Measurements from ENCODE around the gene ARHGAP12.
"Not testable (repeated sequence)": the region's sequence is repeated elsewhere in the genome, so short reads cannot be mapped to it uniquely, and the experiment has no call there.

The ARHGAP12 gene

DNA sequence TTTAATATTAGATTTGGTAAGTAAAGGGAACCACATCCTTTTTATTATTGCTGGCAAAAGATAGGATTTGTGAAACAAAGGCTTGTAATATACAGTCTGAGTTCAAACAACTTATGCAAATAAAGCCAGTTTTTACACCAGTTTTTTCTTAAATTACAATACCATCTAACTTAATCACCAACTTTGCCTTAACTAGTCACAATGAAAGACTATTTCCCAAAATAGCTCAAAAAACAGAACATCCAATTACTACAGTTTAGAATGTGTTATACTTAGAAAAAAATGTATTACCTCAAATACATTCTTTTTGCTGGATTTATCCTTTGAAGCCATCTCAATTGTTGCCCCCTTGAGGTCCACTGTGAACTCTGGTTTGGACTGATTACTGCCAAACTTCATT is 108.5 kb downstream of the ARHGAP12 start:
- no peak for DNase-seq

DNA sequence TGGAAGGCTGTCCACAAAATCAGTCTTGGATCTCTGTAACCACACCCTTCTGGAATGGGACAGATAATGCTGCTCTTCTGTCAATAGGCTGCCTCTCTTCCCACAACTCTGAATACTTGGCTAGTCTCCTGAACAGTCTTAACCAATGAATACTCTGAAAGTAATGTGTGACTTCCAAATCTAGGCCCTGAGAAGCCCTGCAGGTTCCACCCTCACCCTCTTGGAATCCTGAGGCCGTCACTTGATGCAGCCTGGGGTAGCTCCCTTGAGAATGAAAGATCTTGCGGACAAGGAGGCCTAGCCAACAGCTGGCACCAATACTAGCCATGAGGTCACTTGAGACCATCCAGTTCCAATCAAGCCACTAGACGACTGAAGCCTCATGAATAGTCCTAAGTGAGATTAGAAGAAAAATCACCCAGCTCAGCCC is 109.2 kb downstream of the ARHGAP12 start:
- no peak for DNase-seq

DNA sequence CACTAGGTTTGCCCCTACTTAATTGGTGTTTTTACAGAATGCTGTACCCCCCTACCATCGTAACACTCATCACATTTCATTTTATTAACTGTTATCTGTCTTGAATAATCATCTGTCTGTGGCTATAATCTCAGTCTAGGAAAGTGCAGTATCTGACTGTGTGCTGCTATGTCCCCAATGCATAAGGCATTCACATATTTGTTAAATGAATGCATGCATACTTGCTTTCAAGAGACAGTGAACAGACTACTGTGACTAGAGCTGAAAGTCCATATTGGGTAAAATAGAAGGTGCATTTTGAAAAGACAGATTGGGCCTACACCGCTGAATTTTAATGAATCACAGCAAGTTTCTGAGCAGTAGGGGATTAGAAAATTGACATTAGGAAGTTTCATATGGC is 112.3 kb downstream of the ARHGAP12 start:
- no peak for DNase-seq

DNA sequence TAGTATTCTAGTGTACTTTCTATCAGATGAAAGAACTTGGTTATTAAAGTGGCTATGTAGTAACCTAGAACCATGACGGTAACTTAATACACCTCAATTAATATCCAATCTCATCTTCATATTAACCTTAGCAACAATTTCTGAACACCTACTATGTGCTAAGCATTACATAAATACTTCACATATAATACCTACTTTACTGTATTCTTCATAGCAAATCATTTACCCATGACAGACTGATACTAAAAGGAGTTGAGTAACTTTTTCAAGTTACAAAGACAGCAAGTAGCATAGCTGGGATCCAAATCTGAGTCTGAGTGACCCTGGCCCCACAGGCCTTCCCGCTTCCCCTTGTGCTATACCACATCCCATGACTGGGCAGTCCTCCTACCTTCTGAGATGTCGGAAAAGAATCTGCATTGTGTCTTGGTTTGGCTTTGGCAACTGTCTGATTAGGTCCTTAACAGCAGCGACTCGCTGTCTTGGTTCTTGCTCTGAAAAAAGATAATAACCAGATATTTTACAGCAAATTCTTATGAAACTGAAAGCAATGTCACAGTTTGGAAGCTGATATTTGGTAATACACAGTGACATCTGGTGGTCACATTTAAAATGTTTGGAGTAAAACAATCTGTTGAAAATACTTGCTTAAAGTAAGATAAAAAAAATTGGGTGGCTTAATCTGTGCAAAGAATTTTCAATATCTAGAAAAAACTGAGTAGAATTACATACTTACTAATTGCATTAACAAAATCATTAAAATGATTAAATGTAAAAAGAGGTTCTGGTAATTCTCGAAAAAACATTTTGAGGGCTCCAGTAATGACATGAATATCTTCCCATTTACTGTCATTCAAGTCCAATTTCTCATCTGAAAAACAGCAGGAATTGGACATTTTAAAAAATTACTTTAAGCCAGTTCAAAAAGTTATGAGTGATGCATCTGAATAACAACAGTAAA is 120.1 kb downstream of the ARHGAP12 start:
- peak in 4 of 6 experiments; percentile 2 to 58 (median 38) for DNase-seq

DNA sequence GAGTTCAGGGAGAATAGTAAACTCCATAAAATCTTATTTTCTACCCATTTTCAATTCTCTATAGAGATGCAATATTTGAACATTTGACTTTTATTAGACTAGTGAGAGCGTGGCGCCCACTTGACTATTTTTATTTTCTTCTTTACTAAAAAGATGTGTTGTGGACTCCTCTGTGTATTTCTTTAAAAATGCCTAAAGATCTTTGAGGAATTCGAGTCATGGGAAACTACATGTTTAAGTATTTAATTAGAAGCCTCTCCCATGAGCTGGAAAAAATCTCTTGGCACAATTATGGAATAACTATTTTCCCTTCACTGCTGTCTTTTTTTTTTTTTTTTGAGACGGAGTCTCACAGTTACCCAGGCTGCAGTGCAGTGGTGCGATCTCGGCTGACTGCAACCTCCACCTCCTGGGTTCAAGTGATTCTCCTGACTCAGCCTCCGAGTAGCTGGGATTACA is 124.2 kb downstream of the ARHGAP12 start:
- DNase-seq, result no peak

DNA sequence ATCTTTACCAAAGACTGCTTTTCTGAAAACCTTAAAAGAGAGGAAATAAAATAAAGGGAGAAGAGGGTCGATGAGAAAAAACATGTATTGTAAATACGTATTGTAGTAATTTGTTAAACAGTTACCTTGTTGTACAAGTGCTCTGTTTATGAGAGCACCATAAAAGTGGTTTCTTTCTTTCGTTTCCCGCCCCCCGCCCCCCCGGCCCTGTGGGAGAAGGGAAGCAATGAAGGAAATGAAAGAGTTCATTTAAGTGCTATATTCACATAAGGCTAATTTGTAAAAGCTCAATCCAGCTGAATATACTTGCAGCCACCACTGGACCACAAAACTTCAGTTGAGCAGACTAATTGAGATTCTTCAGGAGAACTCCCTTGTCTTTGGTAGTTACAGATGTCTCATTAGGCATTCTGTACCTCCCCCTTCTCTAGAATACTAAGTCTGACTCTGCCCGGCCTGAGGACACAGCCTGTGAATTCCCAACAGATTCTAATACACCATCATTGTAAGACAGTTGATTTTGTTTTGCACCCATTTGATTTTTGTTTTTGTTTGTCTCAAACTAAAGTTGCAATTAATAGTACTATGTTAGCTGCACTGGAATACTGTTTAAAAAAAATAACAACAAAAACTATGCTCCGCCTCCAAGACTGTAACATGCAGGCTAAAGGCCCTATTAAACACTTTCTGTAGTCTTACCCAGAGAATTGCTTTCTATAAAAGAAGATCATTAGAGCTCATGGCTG is 124.9 kb downstream of the ARHGAP12 start:
- no peak for DNase-seq

DNA sequence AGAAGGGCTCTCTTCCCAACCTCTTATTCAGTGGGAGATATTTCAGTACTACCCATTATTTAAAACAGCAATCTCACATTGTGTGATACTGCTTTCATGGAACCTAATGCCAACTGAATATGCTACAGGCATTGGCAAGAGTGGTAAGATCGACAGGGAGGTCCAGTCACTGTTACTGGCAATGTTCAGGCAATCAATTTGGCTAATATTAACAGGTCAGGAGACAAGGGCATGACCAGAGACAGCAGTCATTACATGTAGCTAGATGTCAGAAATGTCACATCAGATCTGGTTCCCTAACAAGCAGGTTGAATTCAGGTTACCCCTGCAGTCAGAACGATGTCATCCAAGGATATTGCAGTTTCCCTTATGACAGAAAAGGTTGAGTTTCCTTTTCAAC is 129.4 kb downstream of the ARHGAP12 start:
- no peak for DNase-seq

DNA sequence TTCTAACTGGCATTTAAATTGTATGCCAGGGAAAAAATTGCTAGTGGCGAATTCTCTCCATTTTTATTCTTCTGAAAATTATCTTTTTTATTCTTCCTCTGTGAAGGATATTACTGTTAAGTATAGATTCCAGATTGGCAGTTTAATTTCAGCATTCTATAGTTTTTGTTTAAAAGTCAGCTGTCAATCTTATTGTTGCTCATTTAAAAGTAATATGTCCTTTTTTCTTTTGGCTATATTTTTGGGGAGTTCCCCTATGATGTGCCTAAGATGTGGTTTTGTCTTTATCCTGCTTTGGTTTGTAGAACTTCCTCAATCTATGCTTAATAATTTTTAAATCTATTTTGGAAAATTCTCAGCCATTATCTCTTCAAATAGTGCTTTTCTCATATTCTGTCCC is 135.9 kb downstream of the ARHGAP12 start:
- DNase-seq, result no peak

DNA sequence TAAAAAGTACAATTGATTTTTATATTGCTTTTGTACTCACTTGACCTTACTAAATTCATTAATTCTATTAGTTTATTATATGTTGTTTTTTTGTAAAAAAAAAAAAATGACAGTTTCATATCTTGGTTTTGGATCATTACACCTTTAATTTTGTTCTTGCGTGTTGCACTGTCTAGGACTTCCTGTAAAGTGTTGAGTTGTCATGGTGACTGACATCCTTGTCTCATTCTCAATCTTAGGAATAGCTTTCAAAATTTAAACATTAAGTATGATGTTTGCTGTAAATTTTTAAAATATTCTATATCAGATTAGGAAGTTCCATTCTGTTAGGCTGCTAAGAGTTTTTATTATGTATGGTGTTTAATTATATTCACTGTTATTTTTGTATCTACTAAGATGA is 139.1 kb downstream of the ARHGAP12 start:
- DNase-seq, result peak in 2 of 6 experiments; percentile 10 to 17

DNA sequence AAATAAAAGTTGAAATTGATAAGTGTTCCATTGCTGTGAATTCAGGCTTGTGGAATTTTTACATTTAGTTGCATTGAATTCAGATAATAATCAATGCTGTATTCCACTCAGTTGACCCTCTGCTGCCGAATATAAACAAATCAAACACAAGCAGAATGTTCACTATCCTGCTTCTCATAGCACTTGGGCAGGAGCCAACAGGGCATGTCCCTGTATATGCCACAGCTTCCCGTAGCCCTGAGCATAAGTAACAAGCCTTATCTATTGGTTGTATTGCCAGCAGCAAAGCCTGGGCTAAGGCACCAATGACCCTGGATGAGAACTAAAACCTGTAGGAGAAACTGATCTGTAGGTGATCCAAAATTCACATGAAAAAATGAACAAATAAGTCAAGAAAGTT is 145.9 kb downstream of the ARHGAP12 start:
- no peak for DNase-seq

DNA sequence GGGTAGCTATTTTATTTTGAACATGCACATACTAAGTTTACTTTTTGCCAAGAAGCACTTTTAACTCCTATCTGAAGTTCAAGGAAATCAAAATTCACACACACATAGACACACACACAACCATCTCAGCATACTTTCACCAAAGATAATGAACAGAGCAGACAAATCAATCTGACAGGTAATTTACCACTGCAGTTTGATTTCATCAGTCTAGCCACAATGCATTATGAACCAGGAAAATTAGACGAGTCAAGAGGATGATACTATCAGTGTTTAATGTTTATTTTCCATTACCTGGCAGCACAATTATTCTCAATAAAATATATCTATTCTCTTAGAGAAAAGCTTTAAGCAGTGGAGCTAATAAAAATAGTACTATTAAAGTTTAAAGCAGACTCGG is 147.9 kb downstream of the ARHGAP12 start:
- no peak for DNase-seq

DNA sequence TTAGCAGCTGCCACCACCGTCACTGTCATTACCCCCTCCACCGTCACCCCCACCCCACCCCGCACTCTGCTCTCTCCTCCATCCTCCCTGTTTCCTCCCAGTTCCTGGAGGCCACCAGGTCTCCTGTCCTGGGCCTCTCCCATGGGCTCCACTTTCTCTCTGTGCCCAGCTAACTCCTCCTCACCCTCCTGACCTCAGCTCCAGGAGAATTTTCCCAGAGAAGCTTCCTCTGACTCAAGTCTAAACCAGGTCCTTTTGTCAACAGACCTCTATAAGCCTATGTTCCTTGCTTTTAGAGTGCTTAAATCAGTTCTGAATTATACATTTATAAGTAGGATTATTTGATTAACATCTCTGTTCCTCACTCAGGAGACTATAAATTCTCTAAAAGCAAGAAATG is 150.0 kb downstream of the ARHGAP12 start:
- no peak for DNase-seq

DNA sequence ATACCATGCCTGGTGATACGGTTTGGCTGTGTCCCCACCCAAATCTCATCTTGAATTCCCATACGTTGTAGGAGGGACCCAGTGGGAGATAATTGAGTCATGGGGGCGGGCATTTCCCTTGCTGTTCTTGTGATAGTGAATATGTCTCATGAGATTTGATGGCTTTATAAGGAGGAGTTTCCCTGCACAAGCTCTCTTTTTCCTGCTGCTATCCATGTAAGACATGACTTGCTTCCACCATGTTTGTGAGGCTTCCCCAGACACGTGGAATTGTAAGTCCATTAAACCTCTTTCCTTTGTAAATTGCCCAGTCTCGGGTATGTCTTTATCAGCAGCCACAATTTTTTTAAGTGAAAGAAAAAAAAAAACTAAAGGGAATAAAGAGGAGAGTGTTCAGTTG is 152.5 kb downstream of the ARHGAP12 start:
- DNase-seq, result no peak

DNA sequence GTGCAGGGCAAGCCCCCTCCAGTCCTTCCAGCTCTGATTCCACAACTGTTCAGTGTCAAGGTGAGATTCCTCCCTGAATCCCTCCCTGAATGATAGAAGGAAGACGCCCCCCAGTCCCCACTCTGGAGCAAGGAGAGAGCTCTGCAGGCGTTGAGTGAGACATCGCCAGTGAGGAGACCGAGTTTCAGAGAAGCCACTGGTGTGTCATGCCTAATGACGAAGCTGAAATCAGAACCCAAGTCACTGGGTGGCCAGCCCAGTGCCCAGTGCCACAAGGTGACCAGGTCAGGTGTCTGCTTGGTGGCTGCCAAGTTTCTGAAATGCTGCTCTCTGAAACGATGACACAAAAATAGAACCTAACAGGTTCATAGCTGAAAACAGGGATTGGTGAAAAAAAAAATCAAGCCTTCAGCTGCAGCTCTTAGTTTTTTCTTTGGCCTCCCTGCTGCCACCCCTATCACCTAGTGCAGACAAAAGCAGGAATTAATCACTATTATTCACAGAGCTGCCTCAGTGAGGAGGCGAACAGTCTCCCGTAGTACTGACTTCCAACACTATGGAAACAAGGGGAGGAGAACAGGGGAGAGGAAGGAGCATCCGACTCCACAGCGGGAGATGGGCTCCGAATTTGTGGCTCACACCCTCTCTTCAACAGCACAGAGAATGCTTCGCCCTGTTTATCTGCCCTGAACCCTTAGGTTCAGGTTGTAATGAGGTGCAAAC is 153.5 kb downstream of the ARHGAP12 start:
- DNase-seq, result no peak

DNA sequence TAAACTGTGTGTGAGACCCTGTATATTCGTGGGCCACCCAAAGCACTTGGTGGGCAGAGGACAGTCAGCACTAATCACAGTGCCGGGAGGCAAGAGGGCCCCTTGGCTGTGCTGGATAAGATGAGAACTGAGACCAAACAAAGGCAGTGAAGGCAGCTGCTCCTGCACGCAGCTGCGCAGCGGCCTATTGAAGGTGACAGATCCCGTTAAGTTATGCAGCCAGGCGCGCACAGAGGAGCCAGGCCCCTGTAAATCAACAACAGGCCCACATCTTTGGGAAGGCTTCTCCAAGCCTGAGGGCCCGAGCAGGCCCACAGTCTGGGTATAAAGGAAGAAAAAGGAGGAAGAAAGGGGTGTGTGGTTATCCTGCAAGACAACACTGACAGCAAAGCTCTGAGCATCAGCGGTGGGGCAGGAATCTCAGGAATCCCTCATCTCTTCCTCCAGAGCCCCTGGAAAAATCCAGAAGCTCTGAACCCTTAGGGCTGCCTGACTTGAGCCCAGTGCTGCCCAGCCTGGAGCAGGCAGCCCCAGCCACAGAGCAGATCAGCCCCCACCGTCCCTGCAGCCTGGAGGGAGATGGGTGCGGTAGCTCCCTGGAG is 154.2 kb downstream of the ARHGAP12 start:
- no peak for DNase-seq

DNA sequence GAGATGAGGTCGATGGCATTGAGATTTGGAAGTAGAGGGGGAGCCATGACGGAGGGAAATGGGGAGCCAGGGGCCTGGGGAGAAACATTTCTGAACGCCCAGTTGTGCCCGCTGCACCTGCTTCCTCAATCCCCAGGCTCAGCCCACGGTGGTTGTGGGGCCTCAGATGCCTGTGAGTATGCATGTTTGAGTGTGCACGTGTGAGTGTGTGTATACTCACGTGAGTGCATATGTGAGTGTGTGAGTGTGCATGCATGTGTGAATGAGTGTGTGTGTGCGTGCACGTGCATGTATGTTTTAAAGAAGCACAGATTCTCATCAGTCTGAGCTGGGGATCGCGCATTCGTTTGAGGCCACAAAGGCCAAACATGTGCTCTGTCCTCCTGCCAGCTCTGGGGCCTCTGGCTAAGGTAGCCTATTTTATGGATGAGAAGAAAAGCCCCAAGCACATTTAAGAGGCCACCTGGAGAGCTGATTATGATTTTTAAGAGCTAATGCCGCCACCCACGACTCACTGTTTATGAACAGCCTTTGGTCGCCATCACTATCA is 154.8 kb downstream of the ARHGAP12 start:
- DNase-seq, result no peak

DNA sequence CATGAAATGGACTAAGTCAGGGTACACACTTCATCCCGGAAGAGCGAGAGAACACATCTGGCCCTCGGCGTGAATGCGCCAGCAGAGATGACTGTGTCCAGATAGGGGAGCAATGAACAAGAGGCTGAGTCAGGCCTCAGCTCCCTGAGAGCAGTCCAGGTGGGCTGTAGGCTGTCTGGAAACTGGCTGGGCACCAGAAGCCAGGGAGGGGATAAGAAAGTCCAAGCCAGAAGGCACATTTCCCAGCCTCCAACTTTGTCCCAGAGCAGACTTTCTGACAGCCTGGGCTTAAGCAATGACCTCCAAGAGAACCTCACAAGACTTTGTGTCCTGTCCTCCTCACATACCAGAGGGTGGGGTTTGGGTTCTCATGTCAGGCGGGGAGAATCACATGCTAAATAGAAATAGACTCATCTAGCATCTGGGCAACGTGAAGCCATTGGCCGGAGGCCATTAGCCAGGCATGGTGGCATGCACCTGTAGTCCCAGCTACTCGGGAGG is 157.2 kb downstream of the ARHGAP12 start:
- no peak for DNase-seq

DNA sequence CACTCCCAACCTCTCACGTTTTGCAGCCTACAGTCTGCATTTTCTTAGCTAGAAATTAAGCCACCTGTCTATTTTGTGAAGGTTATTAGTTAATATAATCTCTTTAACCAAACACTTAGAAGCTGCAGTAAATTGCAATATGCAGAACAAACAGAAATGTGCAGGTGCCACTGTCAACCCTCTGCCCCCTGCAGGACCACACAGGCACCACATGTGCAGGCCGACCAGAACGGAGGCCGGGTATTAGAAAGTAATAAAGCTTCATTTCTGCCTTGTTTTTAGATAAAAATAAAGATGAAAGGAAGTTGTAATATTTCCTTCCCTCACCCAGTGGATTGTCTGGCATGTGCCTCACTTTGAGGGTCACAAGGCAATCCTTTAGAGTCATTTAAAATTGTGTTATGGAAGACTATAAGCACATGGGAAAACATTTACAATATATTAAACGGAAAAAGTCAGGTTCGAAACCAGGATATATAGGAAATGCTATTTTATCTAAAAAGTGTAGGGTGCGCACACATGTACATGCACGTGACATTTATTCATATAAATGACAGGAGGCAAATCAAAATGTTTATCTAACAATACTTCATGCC is 158.2 kb downstream of the ARHGAP12 start:
- peak; percentile 16 to 70 (median 40) for DNase-seq

DNA sequence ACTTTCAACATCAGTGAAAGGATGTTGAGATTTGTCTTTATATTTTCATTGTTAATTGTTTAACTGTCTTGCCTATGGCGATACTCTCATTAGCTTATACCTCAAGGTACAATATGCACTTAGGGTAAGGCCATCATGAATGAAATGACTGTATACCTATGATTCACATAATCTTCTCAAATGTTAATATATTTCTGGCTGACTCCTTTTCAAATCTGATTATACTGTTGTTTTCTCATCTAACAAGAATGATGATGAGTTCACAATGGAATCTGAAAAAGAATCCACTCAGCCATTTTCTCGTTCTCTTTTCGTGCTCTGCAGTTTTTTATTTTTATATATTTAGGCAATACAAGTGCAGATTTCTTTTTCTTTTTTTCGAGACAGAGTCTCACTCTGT is 159.1 kb downstream of the ARHGAP12 start:
- no peak for DNase-seq

DNA sequence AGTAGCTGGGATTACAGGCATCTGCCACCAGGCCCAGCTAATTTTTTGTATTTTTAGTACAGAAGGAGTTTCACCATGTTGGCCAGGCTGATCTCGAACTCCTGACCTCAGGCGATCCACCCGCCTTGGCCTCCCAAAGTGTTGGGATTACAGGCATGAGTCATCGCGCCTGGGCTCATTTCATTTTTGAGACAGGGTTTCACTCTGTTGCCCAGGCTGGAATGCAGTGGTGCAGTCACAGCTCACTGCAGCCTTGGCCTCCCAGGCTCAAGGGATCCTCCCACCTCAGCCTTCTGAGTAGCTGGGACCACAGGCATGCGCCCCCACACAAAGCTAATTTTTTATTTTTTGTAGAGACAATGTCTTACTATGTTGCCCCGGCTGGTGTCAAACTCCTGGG is 159.7 kb downstream of the ARHGAP12 start:
- not testable (repeated sequence) for DNase-seq

DNA sequence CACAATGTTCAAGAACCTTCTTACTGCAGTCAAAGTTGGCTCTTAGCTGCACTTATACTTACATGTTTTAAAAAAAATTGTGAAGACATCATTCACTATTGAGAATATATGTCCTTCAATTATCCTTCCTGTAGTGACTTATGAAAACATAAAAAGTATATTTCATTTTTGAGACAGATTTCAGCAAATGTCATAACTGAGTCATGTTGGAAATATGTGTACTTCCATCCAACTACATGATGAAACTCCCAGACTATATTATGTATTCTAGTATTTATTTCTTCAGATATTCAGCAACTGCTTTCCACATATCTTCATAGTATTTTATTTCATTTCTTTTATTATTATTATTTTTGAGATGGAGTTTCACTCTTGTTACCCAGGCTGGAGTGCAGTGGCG is 160.2 kb downstream of the ARHGAP12 start:
- no peak for DNase-seq

DNA sequence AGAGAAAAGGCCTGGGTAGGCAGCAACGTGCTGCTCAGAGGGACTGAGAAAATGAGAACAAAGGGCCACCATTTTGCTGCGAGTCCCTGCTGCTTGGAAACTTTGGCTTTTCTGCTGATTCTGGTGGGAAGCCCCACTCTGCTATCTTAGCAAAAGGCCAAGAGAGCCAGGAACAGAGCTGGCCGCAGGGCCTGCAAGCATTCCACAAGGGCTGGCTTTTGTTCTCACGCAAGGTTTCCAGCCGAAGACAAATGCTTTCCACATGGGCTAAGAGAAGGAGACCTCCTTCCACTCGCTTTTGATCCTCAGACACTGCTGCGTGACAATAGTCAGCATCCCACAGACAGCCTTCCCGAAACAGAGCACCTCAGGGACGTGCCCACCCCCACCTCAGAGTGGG is 163.1 kb downstream of the ARHGAP12 start:
- no peak for DNase-seq
